HepG2 (cell line): Measurements from ENCODE around the gene AMDHD1. TPM values are rescaled to one million over a fixed set of nuclear protein-coding genes. Genes with fewer than 3 reads are reported as not detected.
A peak's percentile ranks its signal among the peaks of the same experiment; 100 is the strongest.

ENCODE experiments used
- HMGXB4 ChIP-seq, 2 experiments: sonication (generic) in 1 of 2; formaldehyde crosslinking in 1 of 2; IDR thresholded peaks; 2 replicates each; pipeline versions ENCODE4 v1.4.0 to v1.6.1; 2018 to 2020; ENCODE audit warnings: missing genetic modification reagents in 2 of 2, borderline replicate concordance in 1 of 2, low read depth in 1 of 2, mild to moderate bottlenecking in 1 of 2, missing biosample characterization in 1 of 2
- HNF4G ChIP-seq, 2 experiments: sonication (generic) in 1 of 2; formaldehyde crosslinking in 1 of 2; IDR thresholded peaks; 2 replicates each; pipeline versions ENCODE4 v1.4.0 to v1.6.1; 2011 to 2020; ENCODE audit warnings: borderline replicate concordance in 2 of 2, low read depth in 2 of 2, mild to moderate bottlenecking in 2 of 2, low read length in 1 of 2, missing genetic modification reagents in 1 of 2, moderate library complexity in 1 of 2
- IKZF4 ChIP-seq: sonication (generic); formaldehyde crosslinking; IDR thresholded peaks from 2 replicates; pipeline ENCODE4 v1.5.1; 2020; ENCODE audit warnings: borderline replicate concordance, mild to moderate bottlenecking, low read depth, missing genetic modification reagents; ENCODE audit errors: not compliant biosample characterization
- KDM5A ChIP-seq: fragments of 200-600 bp; sonication (generic); IDR thresholded peaks from 2 replicates; pipeline ENCODE4 v1.7.0; 2018; ENCODE audit warnings: antibody characterized with exemption, mild to moderate bottlenecking, low read length, borderline replicate concordance
- KMT2B ChIP-seq: IDR thresholded peaks from 2 replicates; pipeline ENCODE4 v1.6.1; 2016; ENCODE audit warnings: missing genetic modification reagents, missing compliant biosample characterization
- MAFK ChIP-seq, 2 experiments: IDR thresholded peaks in 1 of 2; conservative IDR thresholded peaks in 1 of 2; 2 replicates each; pipeline ENCODE4 v1.6.1; 2011; ENCODE audit warnings: improper control_type of control experiment in 2 of 2, low read length in 2 of 2
- RARA ChIP-seq: IDR thresholded peaks from 2 replicates; pipeline ENCODE4 v1.6.1; 2016; ENCODE audit warnings: missing genetic modification reagents, missing compliant biosample characterization
- RXRA ChIP-seq: sonication (generic); formaldehyde crosslinking; IDR thresholded peaks from 2 replicates; pipeline ENCODE4 v1.5.1; 2020; ENCODE audit warnings: missing genetic modification reagents
- SRF ChIP-seq: IDR thresholded peaks from 2 replicates; pipeline ENCODE4 v1.6.1; 2011; ENCODE audit warnings: mild to moderate bottlenecking, low read depth, low read length, moderate library complexity
- TBP ChIP-seq: sonication (generic); formaldehyde crosslinking; IDR thresholded peaks from 2 replicates; pipeline ENCODE4 v1.5.0; 2020; ENCODE audit warnings: missing genetic modification reagents
- TP53 ChIP-seq: sonication (generic); formaldehyde crosslinking; conservative IDR thresholded peaks from 2 replicates; pipeline ENCODE4 v1.4.0; 2020; ENCODE audit warnings: missing genetic modification reagents
- ZNF441 ChIP-seq: sonication (generic); formaldehyde crosslinking; IDR thresholded peaks from 2 replicates; pipeline ENCODE4 v1.7.0; 2021; ENCODE audit warnings: missing genetic modification reagents, borderline replicate concordance
- ZNF550 ChIP-seq: sonication (generic); formaldehyde crosslinking; IDR thresholded peaks from 2 replicates; pipeline ENCODE4 v1.4.0; 2020; ENCODE audit warnings: mild to moderate bottlenecking, missing genetic modification reagents, borderline replicate concordance
- ZNF709 ChIP-seq: sonication (generic); formaldehyde crosslinking; IDR thresholded peaks from 2 replicates; pipeline ENCODE4 v1.5.0; 2020; ENCODE audit warnings: mild to moderate bottlenecking, missing genetic modification reagents
- ZNF784 ChIP-seq: sonication (generic); formaldehyde crosslinking; IDR thresholded peaks from 2 replicates; pipeline ENCODE4 v1.5.1; 2020; ENCODE audit warnings: missing genetic modification reagents, mild to moderate bottlenecking, borderline replicate concordance
- polyA plus RNA-seq, 8 experiments: library from polyadenylated mRNA; depleted of rRNA in 3 of 8; stranded (reverse) in 7 of 8; unstranded in 1 of 8; fragments of >200 nt; fragmentation: Illumina TruSeq in 4 of 8; extraction: Trizol in 4 of 8; gene quantifications; 2 replicates each; pipeline versions ENCODE4 v1.2.1 to v1.2.3, GENCODE V29; 2011 to 2016; ENCODE audit warnings: low read depth in 4 of 8, missing spikeins in 1 of 8, mixed read lengths in 1 of 8; ENCODE audit not compliant: insufficient read depth in 1 of 8
- total RNA-seq, 5 experiments: library from RNA; depleted of rRNA; stranded (reverse); fragments of >200 nt; fragmentation: Illumina TruSeq; extraction: Trizol; gene quantifications; 2 replicates each; pipeline ENCODE4 v1.2.3, GENCODE V29; 2016; ENCODE audit warnings: low read depth in 1 of 5
- TF ChIP-seq, protein P1 (sequence below): sonication (generic); formaldehyde crosslinking; IDR thresholded peaks from 2 replicates; pipeline ENCODE4 v1.4.0; 2020; ENCODE audit warnings: missing genetic modification reagents, borderline replicate concordance
- TF ChIP-seq, protein P2 (sequence below): IDR thresholded peaks from 2 replicates; pipeline ENCODE4 v1.6.1; 2018; ENCODE audit warnings: missing genetic modification reagents, mild to moderate bottlenecking, missing compliant biosample characterization
- TF ChIP-seq, protein P3 (sequence below): sonication (generic); formaldehyde crosslinking; IDR thresholded peaks from 2 replicates; pipeline ENCODE4 v1.4.0; 2020; ENCODE audit warnings: missing genetic modification reagents
- TF ChIP-seq, protein P4 (sequence below): sonication (generic); formaldehyde crosslinking; IDR thresholded peaks from 2 replicates; pipeline ENCODE4 v1.5.0; 2020; ENCODE audit warnings: missing genetic modification reagents

The AMDHD1 gene
- total and polyA plus RNA-seq, 2 of the 13 experiments (the other 11 are each of a cell fraction or from before 2014, with no cell fraction given), result 6.5 to 29.6 TPM

DNA sequence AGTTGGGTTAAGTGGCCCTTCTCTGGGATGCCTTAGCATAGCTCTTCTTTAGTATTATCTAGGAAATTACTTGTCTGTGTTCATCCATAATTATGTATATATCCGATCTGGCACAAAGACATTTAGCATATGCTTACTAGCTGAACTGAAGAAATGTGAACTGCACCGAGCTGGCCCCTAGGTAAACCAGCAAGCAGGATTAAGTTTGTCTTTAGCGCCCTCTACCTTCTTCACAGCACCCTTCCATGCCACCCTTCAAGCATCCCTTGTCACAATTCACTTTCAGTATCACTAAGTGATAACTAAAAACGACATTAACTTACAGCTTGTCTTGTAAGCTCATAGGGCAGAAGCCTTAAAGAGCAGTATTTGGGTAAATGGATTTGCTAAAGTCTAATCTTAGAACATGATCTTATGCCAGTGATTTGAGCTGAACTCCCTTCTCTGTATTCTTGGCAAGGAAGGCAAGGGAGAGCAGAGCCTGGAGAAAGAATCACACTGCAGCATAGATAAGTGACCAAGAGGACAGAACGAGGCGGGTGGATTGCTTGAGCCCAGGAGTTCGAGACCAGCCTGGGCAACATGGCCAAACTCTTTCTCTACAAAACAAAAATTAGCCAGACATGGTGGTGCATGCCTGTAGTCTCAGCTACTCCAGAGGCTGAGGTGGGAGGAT lies 55.6 kb downstream of the AMDHD1 start (continued):
- no peak for TF ChIP-seq SRF
- TF ChIP-seq, protein P1, sequence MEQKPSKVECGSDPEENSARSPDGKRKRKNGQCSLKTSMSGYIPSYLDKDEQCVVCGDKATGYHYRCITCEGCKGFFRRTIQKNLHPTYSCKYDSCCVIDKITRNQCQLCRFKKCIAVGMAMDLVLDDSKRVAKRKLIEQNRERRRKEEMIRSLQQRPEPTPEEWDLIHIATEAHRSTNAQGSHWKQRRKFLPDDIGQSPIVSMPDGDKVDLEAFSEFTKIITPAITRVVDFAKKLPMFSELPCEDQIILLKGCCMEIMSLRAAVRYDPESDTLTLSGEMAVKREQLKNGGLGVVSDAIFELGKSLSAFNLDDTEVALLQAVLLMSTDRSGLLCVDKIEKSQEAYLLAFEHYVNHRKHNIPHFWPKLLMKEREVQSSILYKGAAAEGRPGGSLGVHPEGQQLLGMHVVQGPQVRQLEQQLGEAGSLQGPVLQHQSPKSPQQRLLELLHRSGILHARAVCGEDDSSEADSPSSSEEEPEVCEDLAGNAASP (CRISPR knock-in tag), result no peak
- no peak for TF ChIP-seq IKZF4
- TF ChIP-seq RXRA, result no peak
- TF ChIP-seq ZNF550 (CRISPR knock-in tag), result no peak
- TF ChIP-seq KDM5A, result no peak
- TF ChIP-seq ZNF709 (CRISPR knock-in tag), result no peak
- TF ChIP-seq HMGXB4 (CRISPR knock-in tag; IDR thresholded peaks at IDR 0.05; ENCODE audit: borderline replicate concordance in 1 of 2, low read depth in 1 of 2), result no peak
- TF ChIP-seq ZNF441 (CRISPR knock-in tag), result no peak
- TF ChIP-seq TP53, result no peak
- TF ChIP-seq MAFK (conservative IDR thresholded peaks at IDR 0.05 in 1 of 2, IDR thresholded peaks at IDR 0.05 in 1 of 2; ENCODE audit: low read length in 2 of 2), result no peak
- TF ChIP-seq, protein P2, sequence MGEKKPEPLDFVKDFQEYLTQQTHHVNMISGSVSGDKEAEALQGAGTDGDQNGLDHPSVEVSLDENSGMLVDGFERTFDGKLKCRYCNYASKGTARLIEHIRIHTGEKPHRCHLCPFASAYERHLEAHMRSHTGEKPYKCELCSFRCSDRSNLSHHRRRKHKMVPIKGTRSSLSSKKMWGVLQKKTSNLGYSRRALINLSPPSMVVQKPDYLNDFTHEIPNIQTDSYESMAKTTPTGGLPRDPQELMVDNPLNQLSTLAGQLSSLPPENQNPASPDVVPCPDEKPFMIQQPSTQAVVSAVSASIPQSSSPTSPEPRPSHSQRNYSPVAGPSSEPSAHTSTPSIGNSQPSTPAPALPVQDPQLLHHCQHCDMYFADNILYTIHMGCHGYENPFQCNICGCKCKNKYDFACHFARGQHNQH (CRISPR knock-in tag), result no peak
- no peak for TF ChIP-seq KMT2B (CRISPR knock-in tag)
- TF ChIP-seq TBP, result no peak
- TF ChIP-seq RARA (CRISPR knock-in tag), result 0 out of 2 replicates have a peak, but pooled peaks have one; percentile 13
- TF ChIP-seq, protein P3, sequence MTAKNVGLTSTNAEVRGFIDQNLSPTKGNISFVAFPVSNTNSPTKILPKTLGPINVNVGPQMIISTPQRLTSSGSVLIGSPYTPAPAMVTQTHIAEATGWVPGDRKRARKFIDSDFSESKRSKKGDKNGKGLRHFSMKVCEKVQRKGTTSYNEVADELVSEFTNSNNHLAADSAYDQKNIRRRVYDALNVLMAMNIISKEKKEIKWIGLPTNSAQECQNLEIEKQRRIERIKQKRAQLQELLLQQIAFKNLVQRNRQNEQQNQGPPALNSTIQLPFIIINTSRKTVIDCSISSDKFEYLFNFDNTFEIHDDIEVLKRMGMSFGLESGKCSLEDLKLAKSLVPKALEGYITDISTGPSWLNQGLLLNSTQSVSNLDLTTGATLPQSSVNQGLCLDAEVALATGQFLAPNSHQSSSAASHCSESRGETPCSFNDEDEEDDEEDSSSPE (CRISPR knock-in tag), result no peak
- TF ChIP-seq, protein P4, sequence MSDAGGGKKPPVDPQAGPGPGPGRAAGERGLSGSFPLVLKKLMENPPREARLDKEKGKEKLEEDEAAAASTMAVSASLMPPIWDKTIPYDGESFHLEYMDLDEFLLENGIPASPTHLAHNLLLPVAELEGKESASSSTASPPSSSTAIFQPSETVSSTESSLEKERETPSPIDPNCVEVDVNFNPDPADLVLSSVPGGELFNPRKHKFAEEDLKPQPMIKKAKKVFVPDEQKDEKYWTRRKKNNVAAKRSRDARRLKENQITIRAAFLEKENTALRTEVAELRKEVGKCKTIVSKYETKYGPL (CRISPR knock-in tag), result no peak
- TF ChIP-seq HNF4G (IDR thresholded peaks at IDR 0.05; ENCODE audit: borderline replicate concordance, low read depth, low read length), result no peak
- TF ChIP-seq HNF4G (CRISPR knock-in tag; IDR thresholded peaks at IDR 0.05; ENCODE audit: borderline replicate concordance, low read depth), result no peak
- no peak for TF ChIP-seq ZNF784 (CRISPR knock-in tag)
